KOPT-K1 (cell line): Measurements from ENCODE around the gene CCL14.
"Not testable (repeated sequence)": the region's sequence is repeated elsewhere in the genome, so short reads cannot be mapped to it uniquely, and the experiment has no call there.

Source experiments
- H3K27ac ChIP-seq: fragments of 200-600 bp; sonication (generic); 2 replicates; pipeline ENCODE4 v1.5.1; 2016; ENCODE audit warnings: antibody characterized with exemption, mild to moderate bottlenecking, low read depth, low read length; ENCODE audit not compliant: poor library complexity, severe bottlenecking
- H3K36me3 ChIP-seq: fragments of 200-600 bp; sonication (generic); 2 replicates; pipeline ENCODE4 v1.5.1; 2017; ENCODE audit warnings: antibody characterized with exemption, mild to moderate bottlenecking, low read length, moderate library complexity; ENCODE audit not compliant: insufficient read depth
- H3K9me3 ChIP-seq: fragments of 200-600 bp; sonication (generic); 2 replicates; pipeline ENCODE4 v1.5.1; 2017; ENCODE audit warnings: antibody characterized with exemption, low read length, mild to moderate bottlenecking; ENCODE audit not compliant: insufficient read depth, poor library complexity, severe bottlenecking

CCL14 gene

DNA sequence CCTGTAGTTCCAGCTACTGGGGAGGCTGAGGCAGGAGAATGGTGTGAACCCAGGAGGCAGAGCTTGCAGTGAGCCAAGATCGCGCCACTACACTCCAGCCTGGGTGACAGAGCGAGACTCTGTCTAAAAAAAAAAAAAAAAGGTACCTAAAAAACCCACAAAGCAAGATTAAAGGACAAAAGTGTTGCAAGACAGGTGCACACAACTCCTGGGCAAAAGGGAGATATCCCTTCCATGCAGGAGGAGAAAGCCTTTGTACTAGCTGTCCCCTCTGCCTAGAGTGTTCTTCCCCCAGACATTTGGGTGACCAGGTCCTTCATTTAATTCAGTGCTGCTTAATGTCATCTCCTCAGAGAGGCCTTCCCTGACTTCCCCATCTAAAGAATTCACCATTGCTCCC lies 48.0 kb downstream of the CCL14 start:
- H3K9me3 ChIP-seq, H3K36me3 ChIP-seq, H3K27ac ChIP-seq: not testable (repeated sequence)

GRCh38 chr17:35936063-35936462 lies 50.5 kb downstream of the CCL14 start:
- Histone ChIP-seq H3K9me3 (no peaks in the 10 kb centered on the region), H3K36me3 (no peaks in the 10 kb centered on the region), H3K27ac (no peak overlapping the region)

DNA sequence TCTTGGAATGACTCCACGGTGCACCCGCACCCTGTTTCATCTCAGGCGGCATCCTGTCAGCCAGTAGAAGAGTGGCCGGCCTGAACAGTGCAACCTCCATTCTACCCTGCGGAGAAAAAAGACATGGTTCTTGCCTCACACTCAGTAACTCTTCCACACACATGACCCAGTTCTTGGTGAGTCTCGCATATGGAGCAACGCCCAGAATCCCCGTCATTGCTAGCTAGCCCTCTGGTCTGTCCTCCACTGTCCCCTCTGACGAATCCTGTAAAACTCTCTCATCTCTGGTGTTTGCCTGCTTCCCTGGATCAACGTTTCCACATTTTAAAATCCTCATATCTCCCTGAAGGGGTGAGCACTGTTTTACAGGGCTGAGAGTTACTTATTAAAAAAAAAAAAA lies 51.8 kb downstream of the CCL14 start:
- no peaks in the 10 kb centered on the region for H3K9me3 ChIP-seq
- H3K27ac ChIP-seq = no peak overlapping the region
- no peaks in the 10 kb centered on the region for H3K36me3 ChIP-seq
